ENCODE results near the gene BRF1.

BRF1 gene

DNA sequence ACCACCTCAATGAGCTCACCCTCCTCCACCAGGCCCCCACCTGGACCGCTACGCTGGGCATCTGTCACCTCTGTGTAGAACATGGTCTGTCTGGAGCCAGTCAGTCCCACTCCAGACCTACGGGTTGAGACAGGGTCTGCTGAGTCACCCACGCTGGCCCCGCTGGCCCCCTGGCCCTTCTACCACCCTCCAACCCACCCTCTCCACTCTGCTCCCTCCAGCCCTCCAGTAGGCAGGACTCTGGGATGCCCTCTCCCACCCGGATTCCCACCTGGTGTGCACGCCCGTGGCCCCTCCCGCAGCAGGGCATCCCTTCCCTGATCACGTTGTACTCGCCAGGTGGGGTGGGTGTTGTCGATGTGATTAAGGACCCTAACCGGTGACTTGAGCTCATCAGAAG lies 127.7 kb downstream of the BRF1 start:
- TF ChIP-seq EZH2phosphoT487 (IDR thresholded peaks at IDR 0.05; ENCODE audit: borderline replicate concordance), result no peak
- no peak for TF ChIP-seq CTCF (conservative IDR thresholded peaks at IDR 0.05; ENCODE audit: low read length)
- Histone ChIP-seq H3K79me2 (ENCODE audit: insufficient read depth, low read length) (peaks cover 20% of the 10 kb centered on the region; the same call in 1 of the 2 replicates), H3K9me3 (ENCODE audit: insufficient read depth, low read depth, low read length) (no peaks in the 10 kb centered on the region), H3K36me3 (ENCODE audit: insufficient read depth, low read length) (no peaks in the 10 kb centered on the region), H3K9me2 (replicated peaks; ENCODE audit: low read depth, low read length) (no peaks in the 10 kb centered on the region), H4K20me1 (ENCODE audit: insufficient read depth, low read length, poor library complexity, severe bottlenecking) (peaks cover 5% of the 10 kb centered on the region), H3K4me3 (ENCODE audit: low read length, poor library complexity, severe bottlenecking) (no peak overlapping the region), H3K4me1 (ENCODE audit: insufficient read depth, low read length, poor library complexity, severe bottlenecking) (peaks cover 48% of the 10 kb centered on the region), H3F3A (ENCODE audit: low read depth) (no peaks in the 10 kb centered on the region), H3K4me2 (ENCODE audit: low read depth, low read length, poor library complexity, severe bottlenecking) (peak overlapping the region; percentile 16), H2AFZ (ENCODE audit: low read length) (no peak overlapping the region), H3K9ac (ENCODE audit: low read depth, low read length, poor library complexity, severe bottlenecking) (no peak overlapping the region), H3K27me3 (ENCODE audit: insufficient read depth, low read length, poor library complexity, severe bottlenecking) (no peaks in the 10 kb centered on the region)

- Histone ChIP-seq H3K9me3 (ENCODE audit: insufficient read depth, low read depth, low read length) (no peaks in the 10 kb centered on the region), H3K9ac (ENCODE audit: low read depth, low read length, poor library complexity, severe bottlenecking) (no peak overlapping the region), H2AFZ (ENCODE audit: low read length) (no peak overlapping the region), H3K36me3 (ENCODE audit: insufficient read depth, low read length) (no peaks in the 10 kb centered on the region), H3F3A (ENCODE audit: low read depth) (no peaks in the 10 kb centered on the region), H3K4me1 (ENCODE audit: insufficient read depth, low read length, poor library complexity, severe bottlenecking) (peaks cover 42% of the 10 kb centered on the region), H4K20me1 (ENCODE audit: insufficient read depth, low read length, poor library complexity, severe bottlenecking) (peaks cover 5% of the 10 kb centered on the region), H3K4me2 (ENCODE audit: low read depth, low read length, poor library complexity, severe bottlenecking) (no peak overlapping the region), H3K27me3 (ENCODE audit: insufficient read depth, low read length, poor library complexity, severe bottlenecking) (no peaks in the 10 kb centered on the region), H3K4me3 (ENCODE audit: low read length, poor library complexity, severe bottlenecking) (no peak overlapping the region), H3K79me2 (ENCODE audit: insufficient read depth, low read length) (peaks cover 20% of the 10 kb centered on the region; the same call in 1 of the 2 replicates), H3K9me2 (replicated peaks; ENCODE audit: low read depth, low read length) (no peaks in the 10 kb centered on the region)
- TF ChIP-seq EZH2phosphoT487 (IDR thresholded peaks at IDR 0.05; ENCODE audit: borderline replicate concordance) (no peak), CTCF (conservative IDR thresholded peaks at IDR 0.05; ENCODE audit: low read length) (no peak)
Measured at GRCh38 chr14:105172476-105172875, 128.3 kb downstream of the BRF1 start.

DNA sequence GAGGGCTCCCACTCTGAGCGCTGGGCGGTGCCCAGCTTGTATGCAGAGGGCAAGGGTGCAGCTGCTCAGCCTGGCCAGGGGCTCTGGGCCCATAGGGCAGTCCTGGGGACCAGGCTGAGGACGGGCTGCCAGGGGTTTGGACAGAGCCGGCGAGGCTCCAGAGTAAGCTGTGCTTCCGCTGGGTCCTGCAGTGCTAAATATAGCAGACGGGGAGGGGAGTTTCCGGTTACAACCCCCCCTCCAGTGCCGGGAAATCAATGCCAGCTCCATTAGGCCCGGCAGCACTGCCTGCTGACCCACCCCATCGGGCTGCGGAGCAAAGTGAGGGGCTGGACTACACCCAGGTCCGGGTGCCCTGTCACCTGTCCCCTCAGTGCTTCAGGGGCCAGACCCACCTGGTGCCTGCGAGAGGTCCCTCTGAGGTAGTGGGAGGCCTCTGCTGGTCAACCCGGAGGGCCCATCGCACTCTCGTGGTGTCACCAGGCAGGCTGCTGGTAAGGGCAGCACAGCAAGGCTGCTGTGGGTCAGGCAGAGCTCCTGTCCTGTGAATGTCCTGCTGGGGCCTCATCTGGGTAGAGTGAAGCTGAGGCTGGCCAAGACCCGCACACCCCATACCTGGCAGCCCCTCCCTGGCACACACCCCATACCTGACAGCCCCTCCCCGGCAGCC lies 129.7 kb downstream of the BRF1 start:
- no peak overlapping the region for H3K4me2 ChIP-seq (ENCODE audit: low read depth, low read length, poor library complexity, severe bottlenecking)
- H3K4me1 ChIP-seq (ENCODE audit: insufficient read depth, low read length, poor library complexity, severe bottlenecking), result peaks cover 30% of the 10 kb centered on the region
- no peak overlapping the region for H3K4me3 ChIP-seq (ENCODE audit: low read length, poor library complexity, severe bottlenecking)
- H2AFZ ChIP-seq (ENCODE audit: low read length), result no peak overlapping the region
- no peaks in the 10 kb centered on the region for H3F3A ChIP-seq (ENCODE audit: low read depth)
- no peaks in the 10 kb centered on the region for H3K9me3 ChIP-seq (ENCODE audit: insufficient read depth, low read depth, low read length)
- TF ChIP-seq EZH2phosphoT487 (IDR thresholded peaks at IDR 0.05; ENCODE audit: borderline replicate concordance) (no peak), CTCF (conservative IDR thresholded peaks at IDR 0.05; ENCODE audit: low read length) (no peak)
- H3K36me3 ChIP-seq (ENCODE audit: insufficient read depth, low read length), result no peaks in the 10 kb centered on the region
- no peaks in the 10 kb centered on the region for H3K9me2 ChIP-seq (replicated peaks; ENCODE audit: low read depth, low read length)
- no peak overlapping the region for H3K9ac ChIP-seq (ENCODE audit: low read depth, low read length, poor library complexity, severe bottlenecking)
- H3K27me3 ChIP-seq (ENCODE audit: insufficient read depth, low read length, poor library complexity, severe bottlenecking), result no peaks in the 10 kb centered on the region
- peaks cover 17% of the 10 kb centered on the region; the same call in 1 of the 2 replicates for H3K79me2 ChIP-seq (ENCODE audit: insufficient read depth, low read length)
- peaks cover 5% of the 10 kb centered on the region for H4K20me1 ChIP-seq (ENCODE audit: insufficient read depth, low read length, poor library complexity, severe bottlenecking)
